A549 (cell line): ENCODE data around the gene PLCB1. TPM values are rescaled to one million over a fixed set of nuclear protein-coding genes. Genes with fewer than 3 reads are reported as not detected.

Source experiments
- ATAC-seq, 2 experiments: fragments of 200-7000 bp in 1 of 2; fragments of >200 bp in 1 of 2; cut with Nextera tagmentation in 1 of 2; cut with Tn5 transposase in 1 of 2; 3 replicates each; pipeline versions ENCODE4 v1.8.0 to v1.9.1; 2018 to 2020; ENCODE audit warnings: mild to moderate bottlenecking in 1 of 2, moderate library complexity in 1 of 2
- CTCF ChIA-PET: fragments of 300-600 bp; sonication (Branson Sonifier 250); formaldehyde crosslinking; extraction: SDS; loops from one replicate; lab custom pipeline; 2021; ENCODE audit warnings: antibody characterized with exemption, inconsistent platforms; lab: Yijun Ruan, JAX
- POLR2A ChIA-PET: fragments of 350-600 bp; formaldehyde crosslinking; extraction: SDS; loops from one replicate; lab custom pipeline; 2021; ENCODE audit warnings: antibody characterized with exemption, inconsistent platforms; lab: Yijun Ruan, JAX
- DNase-seq, 2 experiments: peaks; one replicate each; pipeline versions ENCODE4 v3.0.0 to v3.0.0-alpha.2; 2011 to 2016; ENCODE audit warnings: low read depth in 1 of 2, low spot score in 1 of 2
- FAIRE-seq: peaks from 2 replicates; lab custom pipeline; 2011; peaks lifted over from hg19 to GRCh38; lab: Jason Lieb, UNC
- H3K27ac ChIP-seq, 2 experiments: fragments of >200 bp; sonication (Bioruptor Twin); formaldehyde crosslinking; 3 replicates each; pipeline ENCODE4 v1.5.1; 2016 to 2017
- H3K4me1 ChIP-seq: fragments of >200 bp; sonication (Bioruptor Twin); formaldehyde crosslinking; 3 replicates; pipeline ENCODE4 v1.6.1; 2016
- H3K4me2 ChIP-seq: fragments of >200 bp; sonication (Bioruptor Twin); formaldehyde crosslinking; 3 replicates; pipeline ENCODE4 v1.6.1; 2016
- H3K4me3 ChIP-seq: fragments of >200 bp; sonication (Bioruptor Twin); formaldehyde crosslinking; 3 replicates; pipeline ENCODE4 v1.5.1; 2016
- H3K9me3 ChIP-seq: fragments of >200 bp; sonication (Bioruptor Twin); formaldehyde crosslinking; 3 replicates; pipeline ENCODE4 v1.6.1; 2016
- ATOH8 ChIP-seq: fragments of 250-450 bp; sonication (Bioruptor Pico); IDR thresholded peaks from 2 replicates; pipeline ENCODE4 v1.5.0; 2020; ENCODE audit warnings: low read depth, mild to moderate bottlenecking, moderate library complexity
- CBX2 ChIP-seq: fragments of 200-600 bp; sonication (generic); IDR thresholded peaks from 2 replicates; pipeline ENCODE4 v1.6.1; 2016; ENCODE audit warnings: low read depth, mild to moderate bottlenecking, borderline replicate concordance
- CEBPB ChIP-seq, 2 experiments: fragments of >200 bp in 1 of 2; sonication (Bioruptor Twin) in 1 of 2; formaldehyde crosslinking in 1 of 2; IDR thresholded peaks; 2 replicates each; pipeline ENCODE4 v1.6.1; 2012 to 2016
- CHD4 ChIP-seq: fragments of 200-600 bp; sonication (generic); IDR thresholded peaks from 2 replicates; pipeline ENCODE4 v1.6.1; 2016; ENCODE audit warnings: antibody characterized with exemption, mild to moderate bottlenecking, borderline replicate concordance
- CTCF ChIP-seq: fragments of >200 bp; sonication (Bioruptor Twin); formaldehyde crosslinking; IDR thresholded peaks from 3 replicates; pipeline ENCODE4 v1.5.1; 2016
- EHMT2 ChIP-seq: fragments of 200-600 bp; sonication (generic); IDR thresholded peaks from 2 replicates; pipeline ENCODE4 v1.6.1; 2016; ENCODE audit warnings: antibody characterized with exemption, low read depth, mild to moderate bottlenecking, moderate library complexity
- EP300 ChIP-seq, 2 experiments: fragments of >200 bp; sonication (Bioruptor Twin); formaldehyde crosslinking; IDR thresholded peaks; 2 replicates in 1 of 2; 3 replicates in 1 of 2; pipeline ENCODE4 v1.6.1; 2016 to 2017
- FOSL2 ChIP-seq, 2 experiments: fragments of 450-650 bp in 1 of 2; fragments of >200 bp in 1 of 2; sonication (Bioruptor Twin) in 1 of 2; formaldehyde crosslinking; IDR thresholded peaks; 2 replicates each; pipeline versions ENCODE4 v1.5.0 to v1.6.1; 2016 to 2020; ENCODE audit warnings: mild to moderate bottlenecking in 1 of 2, moderate library complexity in 1 of 2
- GATA3 ChIP-seq: IDR thresholded peaks from 2 replicates; pipeline ENCODE4 v1.6.1; 2012; ENCODE audit warnings: borderline replicate concordance
- HOXA7 ChIP-seq: fragments of 250-450 bp; sonication (Bioruptor Pico); IDR thresholded peaks from 2 replicates; pipeline ENCODE4 v1.5.0; 2020; ENCODE audit warnings: mild to moderate bottlenecking, moderate library complexity
- HOXB5 ChIP-seq: fragments of 250-450 bp; sonication (Bioruptor Pico); IDR thresholded peaks from 2 replicates; pipeline ENCODE4 v1.5.0; 2020; ENCODE audit warnings: mild to moderate bottlenecking, moderate library complexity
- JUN ChIP-seq, 2 experiments: fragments of >200 bp; sonication (Bioruptor Twin); formaldehyde crosslinking; IDR thresholded peaks; 2 replicates in 1 of 2; 3 replicates in 1 of 2; pipeline ENCODE4 v1.6.1; 2016 to 2017
- KDM1A ChIP-seq: fragments of 200-600 bp; sonication (generic); IDR thresholded peaks from 2 replicates; pipeline ENCODE4 v1.6.1; 2016; ENCODE audit warnings: low read depth, mild to moderate bottlenecking
- MAFK ChIP-seq: fragments of 450-650 bp; IDR thresholded peaks from 2 replicates; pipeline ENCODE4 v1.6.1; 2014; ENCODE audit not compliant: partially characterized antibody
- MAZ ChIP-seq: fragments of 150-350 bp; IDR thresholded peaks from 2 replicates; pipeline ENCODE4 v1.6.1; 2014; ENCODE audit warnings: antibody characterized with exemption, low read depth, low read length, borderline replicate concordance
- MYC ChIP-seq: IDR thresholded peaks from 2 replicates; pipeline ENCODE4 v1.6.1; 2012; ENCODE audit warnings: mild to moderate bottlenecking, inconsistent platforms, low read length, improper control_type of control experiment, borderline replicate concordance
- NPAS2 ChIP-seq: fragments of 250-450 bp; sonication (Bioruptor Pico); IDR thresholded peaks from 2 replicates; pipeline ENCODE4 v1.8.0; 2022; ENCODE audit warnings: mild to moderate bottlenecking, moderate library complexity, borderline replicate concordance
- NR3C1 ChIP-seq: fragments of >200 bp; sonication (Bioruptor Twin); formaldehyde crosslinking; IDR thresholded peaks from 3 replicates; pipeline ENCODE4 v1.6.1; 2017
- PHF8 ChIP-seq: fragments of 200-600 bp; sonication (generic); IDR thresholded peaks from 2 replicates; pipeline ENCODE4 v1.6.1; 2016; ENCODE audit warnings: low read depth, mild to moderate bottlenecking, antibody characterized with exemption, moderate library complexity, borderline replicate concordance
- POLR2AphosphoS2 ChIP-seq: conservative IDR thresholded peaks from 2 replicates; pipeline ENCODE4 v1.6.1; 2012; ENCODE audit warnings: low read length, improper control_type of control experiment, inconsistent platforms
- RCOR1 ChIP-seq: fragments of 150-350 bp; IDR thresholded peaks from 2 replicates; pipeline ENCODE4 v1.6.1; 2014; ENCODE audit warnings: antibody characterized with exemption, low read length, low read depth
- RNF2 ChIP-seq: fragments of 200-600 bp; sonication (generic); IDR thresholded peaks from 2 replicates; pipeline ENCODE4 v1.6.1; 2016; ENCODE audit warnings: low read depth, mild to moderate bottlenecking, antibody characterized with exemption, moderate library complexity, borderline replicate concordance
- TFCP2L1 ChIP-seq: fragments of 250-450 bp; sonication (Bioruptor Pico); IDR thresholded peaks from 2 replicates; pipeline ENCODE4 v1.5.0; 2021; ENCODE audit warnings: mild to moderate bottlenecking
- TP53 ChIP-seq: fragments of 250-450 bp; sonication (Bioruptor Pico); IDR thresholded peaks from 2 replicates; pipeline ENCODE4 v1.5.0; 2021; ENCODE audit warnings: mild to moderate bottlenecking, moderate library complexity
- USF2 ChIP-seq: fragments of 450-650 bp; IDR thresholded peaks from 2 replicates; pipeline ENCODE4 v1.6.1; 2014; ENCODE audit warnings: antibody characterized with exemption
- ZC3H11A ChIP-seq: fragments of 450-650 bp; IDR thresholded peaks from 2 replicates; pipeline ENCODE4 v1.6.1; 2014; ENCODE audit warnings: antibody characterized with exemption, mild to moderate bottlenecking
- WGBS: methylation state at CpG from one replicate; pipeline ENCODE4 v1.1.6; 2017; ENCODE audit errors: missing lambda C conversion rate; 5-methylcytosine and 5-hydroxymethylcytosine counted together
- polyA plus RNA-seq, 4 experiments: library from polyadenylated mRNA; depleted of rRNA in 3 of 4; stranded (reverse); fragments of >200 nt; fragmentation: RNase III in 1 of 4; extraction: RNeasy Plus Mini Kit Qiagen cat#74134 plus additional on column Dnase treatment in 1 of 4; gene quantifications; 2 replicates in 3 of 4; 3 replicates in 1 of 4; pipeline ENCODE4 v1.2.3, GENCODE V29; 2011 to 2017

PLCB1 gene
- polyA plus RNA-seq, 2 of the 4 experiments (the other 2 are of a cell fraction), result 0.97 to 6.3 TPM

GRCh38 chr20:8671370-8671961 lies 539.4 kb downstream of the PLCB1 start:
- no peak for DNase-seq
- POLR2A ChIA-PET, result no interaction called here
- no peak for ATAC-seq
- no peaks in the 10 kb centered on the region for H3K4me1 ChIP-seq
- WGBS, result 17% methylated on average over 7 of the region's 7 CpGs
- no peak overlapping the region for H3K4me2 ChIP-seq
- FAIRE-seq, result no peak
- no peaks in the 10 kb centered on the region for H3K9me3 ChIP-seq
- TF ChIP-seq CTCF (no peak), TP53 (CRISPR knock-in tag) (no peak), CHD4 (no peak), NR3C1 (no peak), MAFK (no peak), PHF8 (no peak), KDM1A (no peak), ATOH8 (CRISPR knock-in tag) (no peak), MAZ (no peak), HOXA7 (CRISPR knock-in tag) (no peak), USF2 (no peak), HOXB5 (no peak), POLR2AphosphoS2 (no peak), TFCP2L1 (CRISPR knock-in tag) (no peak), GATA3 (no peak), CBX2 (no peak)
- H3K4me3 ChIP-seq, result no peak overlapping the region
- CTCF ChIA-PET, result interaction anchor here (0.8 to 1.8 kb wide), 4 partner anchors 16 to 51 kb away, joined by 3 to 6 read pairs (median 3); no protein-coding TSS in a partner anchor
- no peak overlapping the region for H3K27ac ChIP-seq

- DNase-seq (no peak), FAIRE-seq (no peak), ATAC-seq (no peak)
- Histone ChIP-seq H3K27ac (no peak overlapping the region), H3K9me3 (no peaks in the 10 kb centered on the region), H3K4me2 (no peak overlapping the region), H3K4me1 (no peaks in the 10 kb centered on the region), H3K4me3 (no peak overlapping the region)
- ChIA-PET POLR2A (no interaction called here), CTCF (interaction anchor here (1.0 kb wide), 2 partner anchors 18 to 285 kb away, joined by 3 read pairs; no protein-coding TSS in a partner anchor)
- 14% methylated on average over 2 of the region's 2 CpGs for WGBS
- no peak for TF ChIP-seq CTCF
- TF ChIP-seq GATA3, result no peak
- peak; percentile 89 for TF ChIP-seq ZC3H11A
Observed at GRCh38 chr20:8673116-8673515, 541.0 kb downstream of the PLCB1 start.

- ChIA-PET CTCF (no interaction called here), POLR2A (no interaction called here)
- ATAC-seq, result no peak
- Histone ChIP-seq H3K4me1 (no peaks in the 10 kb centered on the region), H3K4me2 (no peak overlapping the region), H3K9me3 (no peaks in the 10 kb centered on the region), H3K27ac (no peak overlapping the region), H3K4me3 (no peak overlapping the region)
- no peak for TF ChIP-seq MYC
- TF ChIP-seq NPAS2, result no peak
- no peak for TF ChIP-seq NR3C1
- TF ChIP-seq FOSL2 (IDR thresholded peaks at IDR 0.05), result no peak
- no peak for TF ChIP-seq FOSL2 (CRISPR knock-in tag; IDR thresholded peaks at IDR 0.05)
- TF ChIP-seq JUN (IDR thresholded peaks at IDR 0.05), result no peak
- no peak for TF ChIP-seq EHMT2
- TF ChIP-seq GATA3, result no peak
- no peak for TF ChIP-seq CEBPB (IDR thresholded peaks at IDR 0.05)
- no peak for TF ChIP-seq EP300 (IDR thresholded peaks at IDR 0.05)
- no peak for TF ChIP-seq RNF2
- TF ChIP-seq RCOR1, result no peak
- no peak for FAIRE-seq
- no peak for DNase-seq
- 46% methylated on average over 10 of the region's 10 CpGs for WGBS
Observed at GRCh38 chr20:8675896-8676295, 543.8 kb downstream of the PLCB1 start.
